ENCODE results near the gene PPT1.

GRCh38 chr1:40042341-40042740 lies 54.7 kb downstream of the PPT1 start:
- TF ChIP-seq EZH2 (optimal IDR thresholded peaks at IDR 0.05; ENCODE audit: low read depth, low read length), result no peak
- no peak for TF ChIP-seq CTCF (IDR thresholded peaks at IDR 0.05; ENCODE audit: low read length)
